Tracheal epithelial cell (primary cell): ENCODE data around the gene LPCAT2. TPM values are rescaled to one million over a fixed set of nuclear protein-coding genes. Genes with fewer than 3 reads are reported as not detected.

Experiments used
- total RNA-seq: library from RNA; depleted of rRNA; stranded (reverse); fragments of >200 nt; gene quantifications from 2 replicates; pipeline ENCODE4 v1.2.1, GENCODE V29; 2014

LPCAT2 gene, protein sequence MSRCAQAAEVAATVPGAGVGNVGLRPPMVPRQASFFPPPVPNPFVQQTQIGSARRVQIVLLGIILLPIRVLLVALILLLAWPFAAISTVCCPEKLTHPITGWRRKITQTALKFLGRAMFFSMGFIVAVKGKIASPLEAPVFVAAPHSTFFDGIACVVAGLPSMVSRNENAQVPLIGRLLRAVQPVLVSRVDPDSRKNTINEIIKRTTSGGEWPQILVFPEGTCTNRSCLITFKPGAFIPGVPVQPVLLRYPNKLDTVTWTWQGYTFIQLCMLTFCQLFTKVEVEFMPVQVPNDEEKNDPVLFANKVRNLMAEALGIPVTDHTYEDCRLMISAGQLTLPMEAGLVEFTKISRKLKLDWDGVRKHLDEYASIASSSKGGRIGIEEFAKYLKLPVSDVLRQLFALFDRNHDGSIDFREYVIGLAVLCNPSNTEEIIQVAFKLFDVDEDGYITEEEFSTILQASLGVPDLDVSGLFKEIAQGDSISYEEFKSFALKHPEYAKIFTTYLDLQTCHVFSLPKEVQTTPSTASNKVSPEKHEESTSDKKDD
- total RNA-seq: 9.4 and 18.5 TPM in 2 replicates

DNA sequence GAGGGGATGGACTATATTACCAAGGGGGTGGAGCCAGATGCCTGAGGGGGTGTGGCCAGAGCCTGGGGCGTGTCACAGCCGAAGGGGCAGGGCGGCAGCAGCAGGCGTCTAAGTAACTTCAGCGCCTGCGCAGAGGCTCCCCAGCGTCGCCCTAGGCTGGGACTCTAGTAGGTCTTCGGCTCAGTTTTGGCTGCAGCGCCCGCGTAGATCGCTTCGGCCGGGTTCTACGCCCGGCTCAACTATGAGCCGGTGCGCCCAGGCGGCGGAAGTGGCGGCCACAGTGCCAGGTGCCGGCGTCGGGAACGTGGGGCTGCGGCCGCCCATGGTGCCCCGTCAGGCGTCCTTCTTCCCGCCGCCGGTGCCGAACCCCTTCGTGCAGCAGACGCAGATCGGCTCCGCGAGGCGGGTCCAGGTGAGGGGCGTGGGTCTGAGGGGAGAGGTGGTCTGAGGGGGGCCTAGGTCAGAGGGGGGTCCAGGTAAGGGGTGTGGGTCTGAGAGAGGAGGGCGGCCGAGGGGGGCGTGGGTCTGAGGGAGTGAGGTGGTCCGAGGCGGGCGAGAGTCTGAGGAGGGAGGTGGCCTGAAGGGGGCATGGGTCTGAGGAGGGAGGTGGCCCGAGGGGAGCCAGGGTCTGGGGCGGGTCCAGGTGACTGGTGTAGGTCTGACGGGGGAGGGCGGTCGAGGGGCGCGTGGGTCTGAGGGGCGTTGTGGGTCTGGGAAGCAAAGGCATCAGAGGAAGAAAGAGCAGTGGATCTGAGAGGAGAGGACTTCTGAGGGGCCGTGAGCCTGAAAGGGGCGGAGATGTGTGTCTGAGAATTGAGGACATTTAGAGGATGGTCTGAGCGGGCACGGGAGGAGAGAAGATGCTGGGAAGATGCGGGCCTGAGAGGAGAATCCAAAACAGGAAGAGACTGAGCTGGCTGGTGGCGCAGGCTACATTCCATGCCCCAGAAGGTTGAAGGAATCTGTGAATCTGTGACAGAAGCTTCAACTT is at the start of gene LPCAT2:
LPCAT2 (plus strand) TSS at position 132 of the 991 bp plus-strand sequence; CDS start at position 242, 110 bp downstream.

DNA sequence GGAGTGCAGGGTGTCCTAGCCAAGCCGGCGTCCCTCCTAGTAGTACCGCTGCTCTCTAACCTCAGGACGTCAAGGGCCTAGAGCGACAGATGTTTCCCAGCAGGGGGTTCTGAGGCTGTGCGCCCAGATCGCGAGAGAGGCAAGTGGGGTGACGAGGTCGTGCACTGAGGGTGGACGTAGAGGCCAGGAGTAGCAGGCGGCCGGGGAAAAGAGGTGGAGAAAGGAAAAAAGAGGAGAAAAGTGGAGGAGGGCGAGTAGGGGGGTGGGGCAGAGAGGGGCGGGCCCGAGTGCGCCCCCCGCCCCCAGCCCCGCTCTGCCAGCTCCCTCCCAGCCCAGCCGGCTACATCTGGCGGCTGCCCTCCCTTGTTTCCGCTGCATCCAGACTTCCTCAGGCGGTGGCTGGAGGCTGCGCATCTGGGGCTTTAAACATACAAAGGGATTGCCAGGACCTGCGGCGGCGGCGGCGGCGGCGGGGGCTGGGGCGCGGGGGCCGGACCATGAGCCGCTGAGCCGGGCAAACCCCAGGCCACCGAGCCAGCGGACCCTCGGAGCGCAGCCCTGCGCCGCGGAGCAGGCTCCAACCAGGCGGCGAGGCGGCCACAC is 29.9 kb upstream of the LPCAT2 start, which contains the start of gene MMP2:
MMP2 (plus strand) TSS at position 372 of the 603 bp plus-strand sequence. CDS start 282 bp downstream, outside the sequence.

DNA sequence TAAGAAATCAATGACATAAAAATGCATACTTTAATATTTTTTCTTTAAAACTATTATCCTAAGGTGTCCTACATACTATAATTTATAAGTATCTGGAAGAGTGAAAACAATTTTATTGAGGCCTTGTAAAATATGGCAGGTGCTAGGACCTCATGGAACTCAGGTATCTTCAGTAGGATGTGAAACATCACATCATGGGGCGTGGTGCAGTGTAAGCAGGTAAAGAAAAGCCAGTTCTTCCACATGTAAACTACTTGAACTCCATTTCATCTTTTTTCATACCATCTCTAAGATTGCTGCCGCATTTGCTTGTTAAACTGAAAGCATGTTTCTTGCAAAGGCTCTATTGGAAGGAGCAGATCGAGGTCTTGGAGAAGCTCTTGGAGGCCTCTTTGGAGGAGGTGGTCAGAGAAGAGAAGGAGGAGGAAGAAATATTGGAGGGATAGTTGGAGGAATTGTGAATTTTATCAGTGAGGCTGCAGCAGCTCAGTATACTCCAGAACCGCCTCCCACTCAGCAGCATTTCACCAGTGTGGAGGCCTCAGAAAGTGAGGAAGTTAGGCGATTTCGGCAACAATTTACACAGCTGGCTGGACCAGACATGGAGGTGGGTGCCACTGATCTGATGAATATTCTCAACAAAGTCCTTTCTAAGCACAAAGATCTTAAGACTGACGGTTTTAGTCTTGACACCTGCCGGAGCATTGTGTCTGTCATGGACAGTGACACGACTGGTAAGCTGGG is 57.7 kb downstream of the LPCAT2 start, which contains the start of gene CAPNS2:
CAPNS2 (plus strand) TSS at position 253 of the 744 bp plus-strand sequence; CDS start at position 326, 73 bp downstream.

Other genes starting within 250 kb of the LPCAT2 start
- gene IRX6, start 184.9 kb upstream of the LPCAT2 start, total RNA-seq: not detected in 2 replicates
- gene MMP2, start 29.9 kb upstream of the LPCAT2 start, total RNA-seq: 1.7 and 9.9 TPM in 2 replicates
- gene CAPNS2, start 57.6 kb downstream of the LPCAT2 start, total RNA-seq: 33.7 and 67.4 TPM in 2 replicates
- gene SLC6A2, start 146.9 kb downstream of the LPCAT2 start, total RNA-seq: 0.24 TPM in 1 of 2 replicates, not detected in the other